ENCODE results near the gene TMEM119.
"Not testable (repeated sequence)": the region's sequence is repeated elsewhere in the genome, so short reads cannot be mapped to it uniquely, and the experiment has no call there.

The TMEM119 gene

DNA sequence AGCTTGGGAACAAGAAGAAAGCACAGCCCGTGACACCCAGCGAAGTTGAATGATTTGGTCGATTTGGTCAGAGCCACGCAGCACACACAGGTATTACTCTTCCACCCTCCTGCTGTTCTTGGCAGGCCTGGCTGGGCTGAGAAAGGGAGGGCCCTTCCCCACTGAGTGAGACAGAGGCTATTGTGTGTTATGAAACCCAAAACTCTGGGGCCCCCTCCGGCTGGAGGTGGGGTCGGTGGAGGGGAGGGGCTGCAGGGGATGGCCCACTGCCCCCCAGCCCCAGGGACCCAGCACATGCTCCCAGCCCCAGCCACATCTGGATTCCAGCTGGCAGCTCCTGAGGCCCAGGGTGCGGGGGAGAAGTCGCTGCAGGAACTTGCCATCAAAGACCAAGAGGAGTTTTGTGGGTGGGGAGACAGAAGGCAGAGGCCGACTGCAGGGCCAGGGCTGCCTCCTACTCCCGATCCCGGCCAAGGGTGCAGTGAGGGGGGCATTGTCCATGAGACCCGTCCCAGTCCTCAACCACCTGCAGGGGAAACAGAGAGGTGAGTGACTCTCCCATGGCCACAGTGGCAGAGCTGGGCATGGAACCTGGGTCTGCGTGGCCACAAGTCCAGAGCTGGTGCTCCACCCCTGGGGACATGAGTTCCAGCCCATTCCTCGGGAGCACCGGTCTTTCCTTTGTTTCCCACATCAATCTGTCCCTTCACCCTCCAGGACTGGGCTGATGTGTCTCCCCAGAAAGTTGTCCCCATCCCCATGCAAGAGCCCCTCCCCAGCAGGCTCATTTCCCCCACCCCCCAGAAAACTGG, 8.7 kb downstream of the TMEM119 start:
- H3K4me3 ChIP-seq (ENCODE audit: low read depth, low read length): no peak overlapping the region
- DNase-seq (ENCODE audit: low read depth): no peak

DNA sequence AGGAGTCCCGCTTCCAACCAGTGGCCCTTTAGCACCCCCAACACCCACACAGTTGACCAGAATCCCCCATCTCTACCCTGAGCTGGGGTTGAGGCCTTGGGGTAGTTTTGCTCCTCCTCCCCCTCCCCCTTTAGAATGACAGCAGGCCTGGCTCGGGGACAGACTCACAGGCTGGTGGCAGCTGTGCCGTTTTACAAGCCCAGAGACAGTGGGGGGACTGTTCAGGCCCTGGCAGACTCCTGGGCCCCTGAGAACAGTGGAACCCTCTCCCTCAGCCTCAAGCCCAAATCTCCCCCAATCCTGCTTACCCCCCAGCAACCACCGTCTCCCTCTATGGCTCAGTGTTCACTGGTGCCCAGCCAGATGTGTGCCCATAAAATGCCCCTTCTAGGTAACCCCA, 10.1 kb downstream of the TMEM119 start:
- no peak overlapping the region for H3K4me3 ChIP-seq (ENCODE audit: low read depth, low read length)
- no peak for DNase-seq (ENCODE audit: low read depth)

DNA sequence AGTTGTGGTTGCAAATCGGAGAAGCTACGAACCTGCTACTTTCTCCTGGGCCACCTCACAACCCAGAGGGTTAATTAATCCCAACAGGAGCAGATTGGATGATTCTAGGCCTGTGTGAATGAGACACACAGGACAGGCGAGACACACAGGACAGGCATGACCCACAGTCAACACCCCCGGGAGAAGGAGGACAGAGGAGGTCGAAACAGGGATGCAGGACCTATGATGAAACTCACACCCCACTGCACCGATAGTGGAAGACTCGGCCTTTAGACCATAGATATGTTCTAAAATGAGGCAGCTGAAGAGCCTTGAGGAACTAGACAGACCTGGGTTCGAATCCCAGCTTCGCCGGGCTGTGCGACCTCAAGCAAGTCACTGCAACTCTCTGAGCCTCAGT, 11.6 kb downstream of the TMEM119 start:
- DNase-seq (ENCODE audit: low read depth): no peak
- no peak overlapping the region for H3K4me3 ChIP-seq (ENCODE audit: low read depth, low read length)

DNA sequence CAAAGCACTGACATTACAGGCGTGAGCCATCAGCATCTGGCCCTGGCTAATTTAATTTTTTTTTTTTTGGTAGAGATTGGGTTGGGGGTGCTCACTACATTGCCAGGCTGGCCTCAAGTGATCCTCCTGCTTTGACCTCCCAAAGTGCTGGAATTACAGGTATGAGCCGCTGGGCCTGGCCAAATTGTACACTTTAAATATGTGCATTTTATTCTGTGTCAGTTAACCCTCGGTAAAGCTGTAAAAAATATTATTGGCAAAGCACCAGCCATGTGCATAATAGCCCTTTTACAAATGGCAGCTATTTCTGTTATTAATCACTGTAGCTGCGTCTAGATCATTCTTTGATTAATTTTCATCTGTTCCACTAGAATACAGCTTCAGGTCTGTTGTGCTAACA, 12.0 kb downstream of the TMEM119 start:
- no peak overlapping the region for H3K4me3 ChIP-seq (ENCODE audit: low read depth, low read length)
- no peak for DNase-seq (ENCODE audit: low read depth)

DNA sequence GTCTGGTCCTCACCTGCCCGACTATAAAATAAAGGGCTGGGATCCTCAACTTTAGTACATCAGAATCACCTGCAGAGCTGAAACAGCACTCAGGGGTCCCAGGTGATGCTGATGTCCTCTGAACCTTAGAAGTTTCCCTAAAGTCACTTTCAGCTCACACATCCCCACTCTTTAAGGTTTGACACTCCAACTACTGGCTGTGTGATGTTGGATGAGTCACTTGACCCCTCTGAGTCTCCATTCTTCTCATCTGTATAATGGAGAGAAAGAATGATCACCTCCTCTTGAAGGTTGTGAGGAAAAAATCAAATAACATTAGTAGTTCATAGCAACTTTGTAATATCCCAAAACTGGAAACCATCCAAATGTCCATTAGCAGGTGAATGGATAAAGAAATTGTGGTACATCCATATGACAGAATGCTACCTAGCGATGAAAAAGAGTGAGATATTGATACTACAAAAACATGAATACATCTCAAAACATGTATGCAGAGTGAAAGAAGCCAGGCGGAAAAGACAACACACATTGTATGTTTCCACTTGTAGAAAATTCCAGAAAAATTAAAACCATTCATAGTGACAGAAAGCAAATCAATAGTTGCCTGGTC, 13.3 kb downstream of the TMEM119 start:
- H3K4me3 ChIP-seq (ENCODE audit: low read depth, low read length): no peak overlapping the region
- DNase-seq (ENCODE audit: low read depth): no peak

DNA sequence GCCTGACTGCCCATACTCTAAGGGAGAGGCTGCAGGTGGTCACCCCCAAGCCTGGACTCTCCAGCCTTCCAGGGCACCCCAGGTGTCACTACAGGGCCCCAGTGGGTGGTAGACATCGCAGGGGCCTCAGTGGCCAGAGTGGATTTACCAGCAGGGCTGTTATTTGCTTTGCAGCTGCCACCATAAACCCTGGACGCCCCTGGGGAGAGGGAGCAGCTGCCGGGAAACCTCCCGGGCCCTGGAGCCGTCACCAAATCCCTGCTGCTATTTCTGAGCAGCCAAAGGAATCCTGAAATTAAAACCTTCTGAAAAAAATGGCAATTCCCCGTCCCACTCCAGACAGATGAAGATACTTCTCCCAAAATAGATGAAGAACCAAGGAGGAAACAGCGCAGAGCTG, 13.9 kb downstream of the TMEM119 start:
- no peak for DNase-seq (ENCODE audit: low read depth)
- H3K4me3 ChIP-seq (ENCODE audit: low read depth, low read length): no peak overlapping the region

DNA sequence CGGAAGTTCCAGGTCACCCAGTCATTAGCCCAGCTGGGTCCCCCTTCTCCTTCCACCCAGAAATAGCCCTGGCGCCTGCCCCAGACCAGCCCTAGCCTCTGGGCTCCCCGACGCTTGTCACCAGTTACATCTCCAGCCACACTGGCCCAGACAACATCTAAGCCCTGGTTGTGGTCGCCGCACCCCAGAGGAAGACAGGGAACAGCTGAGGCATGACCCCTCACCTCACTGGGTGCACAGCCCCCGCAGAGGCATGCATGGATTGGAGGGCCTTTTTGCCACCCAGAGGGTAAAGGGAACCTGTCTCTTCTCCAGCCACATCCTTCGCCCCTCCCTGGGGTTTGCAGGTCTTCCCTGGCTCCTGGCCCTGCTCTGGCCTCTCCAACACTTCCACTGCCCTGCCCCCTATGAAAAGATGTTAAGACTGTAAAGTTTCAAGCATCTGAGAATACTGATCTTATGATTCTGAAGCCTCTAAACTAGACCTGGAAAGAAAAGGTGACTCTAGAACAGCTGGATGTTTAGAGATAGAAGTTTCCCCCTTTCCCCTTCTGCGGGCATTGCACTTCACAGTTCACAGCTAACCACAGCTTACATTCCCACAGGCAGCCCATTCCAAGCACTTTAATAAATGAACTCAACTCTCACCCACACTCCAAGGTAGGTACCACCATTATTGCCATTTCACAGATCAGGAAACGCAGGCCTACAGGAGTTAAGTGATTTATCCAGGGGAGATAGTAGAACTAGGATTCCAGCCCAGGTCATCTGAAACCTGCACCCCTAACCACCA, 14.7 kb downstream of the TMEM119 start:
- no peak overlapping the region for H3K4me3 ChIP-seq (ENCODE audit: low read depth, low read length)
- no peak for DNase-seq (ENCODE audit: low read depth)

DNA sequence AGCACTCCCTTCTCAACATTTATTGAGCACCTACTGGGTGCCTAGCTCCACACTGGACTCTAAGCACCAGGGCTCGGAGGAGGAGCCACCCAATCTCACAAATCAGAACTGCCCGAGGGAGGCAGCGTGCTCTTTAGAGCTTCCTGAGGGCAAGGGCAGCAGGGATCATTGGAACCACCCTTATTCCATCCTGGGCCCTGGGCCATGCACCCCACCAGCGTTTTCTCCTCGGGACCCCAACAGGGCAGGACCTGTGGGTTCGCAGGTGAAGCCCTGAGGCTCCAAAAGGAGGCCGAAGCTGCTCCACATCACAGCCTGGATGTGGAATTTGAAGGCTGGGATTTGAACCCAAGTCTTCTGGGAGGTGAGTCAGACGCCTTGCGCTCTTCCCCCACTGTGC, 15.4 kb downstream of the TMEM119 start:
- DNase-seq (ENCODE audit: low read depth): no peak
- H3K4me3 ChIP-seq (ENCODE audit: low read depth, low read length): no peak overlapping the region

DNA sequence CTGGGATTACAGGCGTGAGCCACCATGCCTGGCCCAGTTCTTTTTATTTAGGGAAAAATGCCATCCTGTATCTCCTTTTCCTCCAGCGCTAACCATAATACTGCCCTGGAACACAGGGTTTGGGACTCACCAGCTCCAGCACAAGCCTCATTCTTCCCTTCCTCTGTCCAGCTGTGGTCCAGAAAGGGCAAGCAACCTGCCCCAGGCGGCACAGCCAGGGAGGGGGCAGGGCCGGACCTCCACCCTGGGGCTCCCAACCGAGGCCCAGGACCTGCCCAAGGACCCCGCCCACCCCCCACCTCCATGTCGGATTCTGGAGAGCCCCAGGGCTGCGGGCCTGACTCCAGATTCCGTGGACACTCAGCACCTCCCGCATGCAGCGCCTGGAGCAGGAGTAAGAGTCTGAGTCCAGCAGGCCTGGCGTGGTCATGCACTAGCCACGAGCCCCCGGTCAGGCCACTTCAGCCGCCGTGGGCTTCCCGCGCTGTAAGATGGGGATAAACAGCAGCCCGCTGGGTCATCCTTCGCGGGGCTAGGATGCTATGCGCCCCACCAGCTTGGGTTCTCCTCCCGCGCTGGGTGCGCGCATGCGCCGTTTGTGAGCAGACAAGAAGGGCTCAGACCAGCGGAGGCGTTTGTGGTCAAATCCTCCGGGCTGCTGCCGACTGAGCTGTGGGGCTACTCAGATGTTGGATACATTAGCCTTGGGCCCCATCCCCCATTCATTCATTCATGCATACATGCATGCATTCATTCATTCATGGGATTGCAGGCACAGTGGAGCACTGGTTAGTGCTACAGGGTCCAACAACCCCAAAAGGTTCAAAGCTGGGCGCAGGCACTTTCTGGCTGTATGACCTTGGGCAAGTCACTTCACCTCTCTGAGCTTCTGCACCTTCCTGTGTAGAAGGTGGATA, 16.3 kb downstream of the TMEM119 start:
- no peak for DNase-seq (ENCODE audit: low read depth)
- H3K4me3 ChIP-seq (ENCODE audit: low read depth, low read length): no peak overlapping the region

DNA sequence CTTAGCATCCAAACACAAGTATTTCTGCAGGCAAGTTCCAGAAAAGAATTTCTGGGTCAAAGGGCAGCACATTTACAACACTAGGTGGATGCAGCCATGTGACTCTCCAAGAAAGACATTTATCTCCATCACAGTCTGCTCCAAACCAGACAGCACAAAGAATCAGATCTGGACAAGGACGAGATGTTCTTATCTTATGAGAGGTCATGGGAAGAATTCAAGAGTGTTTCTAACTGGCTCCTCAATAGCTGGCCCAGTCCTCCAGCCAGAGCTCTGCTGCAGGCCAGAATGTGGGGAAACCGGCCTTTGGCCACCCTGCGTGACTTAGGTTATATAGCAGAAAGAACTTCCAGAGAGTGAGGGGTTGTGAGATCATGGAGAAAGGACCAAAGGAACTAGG, 17.4 kb downstream of the TMEM119 start:
- no peak for DNase-seq (ENCODE audit: low read depth)
- no peak overlapping the region for H3K4me3 ChIP-seq (ENCODE audit: low read depth, low read length)

DNA sequence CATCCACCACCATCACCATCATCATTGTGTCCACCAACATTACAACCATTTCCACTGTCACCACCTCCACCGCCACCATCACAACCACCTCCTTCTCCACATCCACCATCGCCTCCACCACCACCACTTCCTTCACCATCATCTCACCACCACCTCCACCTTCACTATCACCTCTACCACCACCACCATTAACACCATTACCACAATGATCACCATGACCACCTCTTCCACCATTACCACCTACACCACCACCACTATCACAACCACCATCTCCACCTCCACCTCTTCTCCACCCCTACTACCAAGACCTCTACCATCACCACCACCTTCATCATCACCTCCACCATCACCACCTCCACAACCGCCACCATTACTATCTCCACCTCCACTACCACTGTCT, 19.1 kb downstream of the TMEM119 start:
- no peak overlapping the region for H3K4me3 ChIP-seq (ENCODE audit: low read depth, low read length)
- no peak for DNase-seq (ENCODE audit: low read depth)

DNA sequence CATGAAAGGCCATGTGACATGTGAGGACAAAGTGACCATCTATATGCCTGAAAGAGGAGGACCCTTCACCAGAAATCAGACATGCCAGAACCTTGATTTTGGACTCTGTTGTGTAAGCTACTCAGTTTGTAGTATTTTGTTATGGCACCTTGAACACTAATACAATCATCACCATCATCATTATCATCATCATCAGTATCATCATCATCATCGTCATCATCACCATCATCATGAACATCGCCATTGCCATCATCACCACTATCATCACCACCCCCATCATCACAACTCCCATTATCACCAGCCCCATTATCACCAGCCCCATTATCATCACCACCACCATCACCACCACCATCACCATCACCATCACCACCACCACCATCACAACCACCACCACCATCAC, 19.6 kb downstream of the TMEM119 start:
- H3K4me3 ChIP-seq (ENCODE audit: low read depth, low read length): no peak overlapping the region
- no peak for DNase-seq (ENCODE audit: low read depth)

DNA sequence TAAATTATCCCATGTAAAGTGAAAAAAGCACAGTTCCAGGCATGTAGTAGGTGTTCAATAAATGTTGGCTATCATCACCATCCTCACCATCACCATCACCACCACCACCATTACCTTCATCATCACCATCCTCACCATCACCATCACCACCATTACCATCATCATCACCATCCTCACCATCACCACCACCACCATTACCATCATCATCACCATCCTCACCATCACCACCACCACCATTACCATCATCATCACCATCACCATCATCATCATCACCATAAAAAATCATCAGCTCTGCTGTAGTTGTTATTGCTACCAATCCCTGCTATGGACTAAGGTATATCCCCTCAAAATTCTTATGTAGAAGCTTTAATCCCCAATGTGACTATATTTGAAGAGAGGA, 20.4 kb downstream of the TMEM119 start:
- no peak overlapping the region for H3K4me3 ChIP-seq (ENCODE audit: low read depth, low read length)
- no peak for DNase-seq (ENCODE audit: low read depth)

DNA sequence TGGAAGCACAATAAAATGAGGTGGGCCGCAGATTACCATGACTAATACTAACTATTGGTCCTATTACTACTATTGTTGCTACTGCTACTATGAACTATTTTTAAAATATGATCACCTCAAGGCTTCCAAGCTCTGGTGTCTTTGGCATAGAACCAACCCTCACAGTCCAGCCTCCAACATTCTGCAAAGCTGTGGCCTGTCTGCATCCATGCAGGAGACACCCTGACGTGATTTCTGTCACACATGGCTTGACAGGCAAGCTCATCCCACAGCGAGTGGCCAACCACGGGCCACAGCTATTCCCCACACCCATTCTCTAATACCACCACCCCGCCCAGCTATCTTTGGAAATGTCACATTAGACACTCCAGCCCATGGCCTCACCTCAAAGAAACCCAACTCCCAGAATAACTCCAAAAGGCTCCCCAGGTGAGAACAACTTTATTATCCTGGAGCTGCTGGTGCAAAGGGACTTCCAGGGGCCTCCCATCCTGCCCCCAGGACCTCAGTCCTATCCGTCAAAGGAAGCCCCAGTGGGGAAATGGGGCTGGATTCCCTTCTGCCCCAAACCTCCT, 21.1 kb downstream of the TMEM119 start:
- DNase-seq (ENCODE audit: low read depth): no peak
- no peak overlapping the region for H3K4me3 ChIP-seq (ENCODE audit: low read depth, low read length)

DNA sequence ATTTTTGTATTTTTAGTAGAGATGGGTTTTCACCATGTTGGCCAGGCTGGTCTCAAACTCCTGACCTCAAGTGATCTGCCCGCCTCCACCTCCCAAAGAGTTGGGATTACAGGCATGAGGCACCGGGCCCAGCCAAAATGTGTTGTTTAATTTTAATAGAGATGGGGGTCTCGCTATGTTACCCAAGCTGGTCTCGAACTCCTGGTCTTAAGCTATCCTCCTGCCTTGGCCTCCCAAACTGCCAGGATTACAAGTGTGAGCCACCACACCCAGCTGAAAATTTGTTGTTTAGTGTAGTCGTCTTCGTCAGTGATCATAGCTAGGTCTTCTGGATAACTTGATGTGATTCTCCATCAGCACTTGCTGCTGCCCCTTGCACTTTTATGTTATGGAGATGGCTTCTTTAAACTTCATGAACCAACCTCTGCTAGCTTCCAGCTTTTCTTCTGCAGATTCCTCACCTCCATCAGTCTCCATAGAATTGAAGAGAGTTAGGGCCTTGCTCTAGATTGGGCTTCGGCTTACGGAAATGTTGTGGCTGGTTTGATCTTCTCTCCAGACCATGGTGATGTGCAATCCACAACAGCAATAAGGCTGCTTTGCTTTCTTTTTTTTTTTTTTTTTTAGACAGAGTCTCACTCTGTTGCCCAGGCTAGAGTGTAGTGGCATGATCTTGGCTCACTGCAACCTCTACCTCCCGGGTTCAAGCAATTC, 22.5 kb downstream of the TMEM119 start:
- no peak for DNase-seq (ENCODE audit: low read depth)
- no peak overlapping the region for H3K4me3 ChIP-seq (ENCODE audit: low read depth, low read length)

DNA sequence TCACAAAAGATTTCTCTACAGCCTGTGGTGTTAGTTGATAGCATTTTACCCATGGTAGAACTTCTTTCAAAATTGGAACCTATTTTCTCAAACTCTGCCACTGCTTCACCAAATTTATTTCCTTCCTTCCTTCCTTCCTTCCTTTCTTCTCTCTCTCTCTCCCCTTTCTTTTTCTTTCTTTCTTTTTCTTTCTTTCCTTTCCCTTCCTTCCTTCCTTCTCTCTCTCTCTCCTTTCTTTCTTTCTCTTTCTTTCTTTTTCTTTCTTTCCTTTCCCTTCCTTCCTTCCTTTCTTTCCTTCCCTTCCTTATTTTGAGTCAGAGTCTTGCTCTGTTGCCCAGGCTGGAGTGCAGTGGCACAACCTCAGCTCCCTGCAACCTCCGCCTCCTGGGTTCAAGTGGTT, 23.6 kb downstream of the TMEM119 start:
- not testable (repeated sequence) for DNase-seq (ENCODE audit: low read depth); H3K4me3 ChIP-seq (ENCODE audit: low read depth, low read length)

DNA sequence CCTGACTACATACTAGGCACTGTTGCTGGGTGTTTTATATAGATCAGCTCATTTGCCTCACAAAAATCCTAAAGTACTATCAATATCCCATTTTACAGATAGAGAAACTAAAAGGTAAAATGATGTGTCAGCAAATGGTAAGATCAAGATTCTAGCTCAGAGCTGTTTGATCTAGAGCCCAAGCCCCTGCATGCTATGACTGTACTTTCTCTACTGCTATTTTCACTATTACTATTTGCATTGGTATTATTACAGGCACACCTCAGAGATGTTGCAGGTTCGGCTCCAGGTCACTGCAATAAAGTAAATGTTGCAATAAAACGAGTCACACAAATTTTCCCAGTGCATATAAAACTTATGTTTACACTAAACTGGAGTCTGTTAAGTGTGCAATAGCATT, 24.6 kb downstream of the TMEM119 start:
- DNase-seq (ENCODE audit: low read depth): no peak
- H3K4me3 ChIP-seq (ENCODE audit: low read depth, low read length): no peak overlapping the region

DNA sequence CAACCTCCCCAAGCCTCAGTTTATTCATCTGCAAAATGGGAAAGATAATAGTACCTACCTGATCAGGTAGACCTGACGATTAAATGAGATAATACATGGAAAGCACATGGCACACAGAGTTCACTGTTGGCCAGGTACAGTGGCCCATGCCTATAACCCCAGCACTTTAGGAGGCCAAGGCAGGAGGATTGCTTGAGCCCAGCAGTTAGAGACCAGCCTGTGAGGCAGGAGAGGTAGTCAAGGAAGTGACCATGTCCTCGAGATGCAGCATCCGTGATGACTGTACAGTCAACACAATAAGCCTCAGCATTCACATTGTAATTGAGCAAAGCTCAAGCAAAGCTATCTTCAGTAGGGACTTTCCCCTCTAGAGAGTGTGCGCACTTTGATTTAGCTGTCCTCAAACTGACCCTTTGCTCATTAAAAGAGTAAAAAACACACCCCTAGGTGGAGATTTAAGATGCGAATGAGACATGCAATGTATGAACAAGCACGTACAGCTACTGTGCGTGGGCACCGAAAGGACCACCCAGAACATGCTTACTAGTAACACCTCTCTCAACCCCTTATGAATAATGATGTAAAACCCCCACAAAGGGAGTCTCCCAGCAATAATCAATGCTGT, 25.6 kb downstream of the TMEM119 start:
- H3K4me3 ChIP-seq (ENCODE audit: low read depth, low read length): no peak overlapping the region
- no peak for DNase-seq (ENCODE audit: low read depth)
